GM12864 (cell line): ENCODE results near the gene ABHD5.

ENCODE experiments used
- DNase-seq: peaks from one replicate; pipeline ENCODE4 v3.0.0-alpha.2; 2011; ENCODE audit warnings: low read depth
- H3K4me3 ChIP-seq: 2 replicates; pipeline ENCODE4 v1.5.1; 2011; ENCODE audit warnings: mild to moderate bottlenecking, low read depth, low read length, control low read depth
- TF ChIP-seq, protein P1 (sequence below): IDR thresholded peaks from 2 replicates; pipeline ENCODE4 v1.5.1; 2011; ENCODE audit warnings: low read depth, mild to moderate bottlenecking, moderate library complexity, low read length, control low read depth, inconsistent platforms; ENCODE audit errors: missing control alignments

ABHD5 gene

GRCh38 chr3:43764056-43764455 lies 73.3 kb downstream of the ABHD5 start:
- no peak for DNase-seq
- no peak overlapping the region for H3K4me3 ChIP-seq
- TF ChIP-seq, protein P1, sequence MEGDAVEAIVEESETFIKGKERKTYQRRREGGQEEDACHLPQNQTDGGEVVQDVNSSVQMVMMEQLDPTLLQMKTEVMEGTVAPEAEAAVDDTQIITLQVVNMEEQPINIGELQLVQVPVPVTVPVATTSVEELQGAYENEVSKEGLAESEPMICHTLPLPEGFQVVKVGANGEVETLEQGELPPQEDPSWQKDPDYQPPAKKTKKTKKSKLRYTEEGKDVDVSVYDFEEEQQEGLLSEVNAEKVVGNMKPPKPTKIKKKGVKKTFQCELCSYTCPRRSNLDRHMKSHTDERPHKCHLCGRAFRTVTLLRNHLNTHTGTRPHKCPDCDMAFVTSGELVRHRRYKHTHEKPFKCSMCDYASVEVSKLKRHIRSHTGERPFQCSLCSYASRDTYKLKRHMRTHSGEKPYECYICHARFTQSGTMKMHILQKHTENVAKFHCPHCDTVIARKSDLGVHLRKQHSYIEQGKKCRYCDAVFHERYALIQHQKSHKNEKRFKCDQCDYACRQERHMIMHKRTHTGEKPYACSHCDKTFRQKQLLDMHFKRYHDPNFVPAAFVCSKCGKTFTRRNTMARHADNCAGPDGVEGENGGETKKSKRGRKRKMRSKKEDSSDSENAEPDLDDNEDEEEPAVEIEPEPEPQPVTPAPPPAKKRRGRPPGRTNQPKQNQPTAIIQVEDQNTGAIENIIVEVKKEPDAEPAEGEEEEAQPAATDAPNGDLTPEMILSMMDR, result no peak

- TF ChIP-seq, protein P1, result no peak
- no peak for DNase-seq
Observed at GRCh38 chr3:43764471-43764870, 73.7 kb downstream of the ABHD5 start.

DNA sequence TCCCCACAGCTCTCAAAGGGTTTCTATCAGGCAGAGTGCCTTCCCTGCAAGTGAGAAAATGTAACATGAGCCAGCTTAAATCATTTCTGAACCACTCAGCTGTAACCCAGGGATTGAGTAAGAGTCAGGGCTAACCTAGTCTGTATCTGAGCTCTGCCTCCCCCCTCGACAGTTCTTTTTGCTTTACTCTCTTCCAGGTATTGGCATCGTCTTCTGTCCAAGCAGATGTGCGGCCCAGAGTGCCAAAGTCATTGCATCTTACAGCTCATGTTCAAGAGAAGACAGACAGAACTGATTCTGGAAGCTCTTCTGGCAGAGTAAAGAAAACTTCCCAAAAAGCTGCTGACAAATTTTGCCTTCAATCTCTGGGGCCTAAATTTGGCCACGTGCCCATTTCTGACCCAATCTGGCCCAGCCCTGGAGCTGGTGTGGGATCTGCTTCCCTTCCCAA lies 74.8 kb downstream of the ABHD5 start:
- no peak for DNase-seq
- TF ChIP-seq, protein P1, result no peak
- no peak overlapping the region for H3K4me3 ChIP-seq

More at GRCh38 chr3:43764471-43764870, 73.7 kb downstream of the ABHD5 start:
- no peak overlapping the region for H3K4me3 ChIP-seq

- no peak for DNase-seq
- H3K4me3 ChIP-seq, result no peak overlapping the region
- TF ChIP-seq, protein P1, result no peak
Observed at GRCh38 chr3:43766672-43767465, 76.1 kb downstream of the ABHD5 start.

GRCh38 chr3:43768381-43768973 lies 77.7 kb downstream of the ABHD5 start:
- TF ChIP-seq, protein P1, result no peak
- H3K4me3 ChIP-seq, result no peak overlapping the region
- DNase-seq, result no peak

GRCh38 chr3:43769097-43769884 lies 78.6 kb downstream of the ABHD5 start:
- TF ChIP-seq, protein P1, result peak; percentile 93
- no peak overlapping the region for H3K4me3 ChIP-seq
- no peak for DNase-seq
